ENCODE results near the gene SKOR1. TPM values are rescaled to one million over a fixed set of nuclear protein-coding genes. Genes with fewer than 3 reads are reported as not detected.

SKOR1 gene
- total RNA-seq, 1 donor from 2014 or later = not detected

GRCh38 chr15:67805666-67806516 is 19.4 kb upstream of the SKOR1 start:
- DNase-seq (ENCODE audit: low read depth) = no peak
- H3K4me3 ChIP-seq (ENCODE audit: low read depth, low read length) = no peak overlapping the region
- H3K36me3 ChIP-seq (ENCODE audit: control insufficient read depth, insufficient read depth, low read length) = no peaks in the 10 kb centered on the region
- H3K27me3 ChIP-seq (ENCODE audit: control insufficient read depth, insufficient read depth, low read length) = no peaks in the 10 kb centered on the region
- TF ChIP-seq, protein P1, sequence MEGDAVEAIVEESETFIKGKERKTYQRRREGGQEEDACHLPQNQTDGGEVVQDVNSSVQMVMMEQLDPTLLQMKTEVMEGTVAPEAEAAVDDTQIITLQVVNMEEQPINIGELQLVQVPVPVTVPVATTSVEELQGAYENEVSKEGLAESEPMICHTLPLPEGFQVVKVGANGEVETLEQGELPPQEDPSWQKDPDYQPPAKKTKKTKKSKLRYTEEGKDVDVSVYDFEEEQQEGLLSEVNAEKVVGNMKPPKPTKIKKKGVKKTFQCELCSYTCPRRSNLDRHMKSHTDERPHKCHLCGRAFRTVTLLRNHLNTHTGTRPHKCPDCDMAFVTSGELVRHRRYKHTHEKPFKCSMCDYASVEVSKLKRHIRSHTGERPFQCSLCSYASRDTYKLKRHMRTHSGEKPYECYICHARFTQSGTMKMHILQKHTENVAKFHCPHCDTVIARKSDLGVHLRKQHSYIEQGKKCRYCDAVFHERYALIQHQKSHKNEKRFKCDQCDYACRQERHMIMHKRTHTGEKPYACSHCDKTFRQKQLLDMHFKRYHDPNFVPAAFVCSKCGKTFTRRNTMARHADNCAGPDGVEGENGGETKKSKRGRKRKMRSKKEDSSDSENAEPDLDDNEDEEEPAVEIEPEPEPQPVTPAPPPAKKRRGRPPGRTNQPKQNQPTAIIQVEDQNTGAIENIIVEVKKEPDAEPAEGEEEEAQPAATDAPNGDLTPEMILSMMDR (IDR thresholded peaks at IDR 0.05; ENCODE audit: insufficient read depth, low read length, poor library complexity, severe bottlenecking) = no peak

GRCh38 chr15:67806536-67806935 is 18.8 kb upstream of the SKOR1 start:
- Histone ChIP-seq H3K36me3 (ENCODE audit: control insufficient read depth, insufficient read depth, low read length) (no peaks in the 10 kb centered on the region), H3K4me3 (ENCODE audit: low read depth, low read length) (no peak overlapping the region), H3K27me3 (ENCODE audit: control insufficient read depth, insufficient read depth, low read length) (no peaks in the 10 kb centered on the region)
- DNase-seq (ENCODE audit: low read depth) = no peak
- TF ChIP-seq, protein P1 (IDR thresholded peaks at IDR 0.05; ENCODE audit: insufficient read depth, low read length, poor library complexity, severe bottlenecking) = no peak

GRCh38 chr15:67807141-67807540 is 18.2 kb upstream of the SKOR1 start:
- no peak overlapping the region for H3K4me3 ChIP-seq (ENCODE audit: low read depth, low read length)
- peaks cover 5% of the 10 kb centered on the region for H3K27me3 ChIP-seq (ENCODE audit: control insufficient read depth, insufficient read depth, low read length)
- H3K36me3 ChIP-seq (ENCODE audit: control insufficient read depth, insufficient read depth, low read length) = no peaks in the 10 kb centered on the region
- TF ChIP-seq, protein P1 (IDR thresholded peaks at IDR 0.05; ENCODE audit: insufficient read depth, low read length, poor library complexity, severe bottlenecking) = no peak
- no peak for DNase-seq (ENCODE audit: low read depth)

DNA sequence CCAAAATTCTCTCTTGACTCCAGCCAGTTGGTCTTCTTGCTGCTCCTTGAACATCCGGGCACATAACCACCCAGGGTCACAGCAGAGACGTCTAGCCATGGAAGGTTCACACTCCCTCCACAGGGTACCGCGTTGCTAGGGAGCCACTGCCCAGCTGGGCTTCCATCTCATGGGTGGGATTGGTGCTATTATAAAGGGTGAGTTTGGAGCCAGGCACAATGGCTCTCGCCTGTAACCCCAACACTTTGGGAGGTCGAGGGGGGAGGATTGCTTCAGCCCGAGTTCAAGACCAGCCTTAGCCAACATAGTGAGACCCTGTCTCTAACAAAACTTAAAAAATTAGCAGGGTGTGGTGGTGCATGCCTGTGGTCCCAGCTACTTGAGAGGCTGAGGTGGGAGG is 17.5 kb upstream of the SKOR1 start:
- Histone ChIP-seq H3K27me3 (ENCODE audit: control insufficient read depth, insufficient read depth, low read length) (peaks cover 12% of the 10 kb centered on the region), H3K36me3 (ENCODE audit: control insufficient read depth, insufficient read depth, low read length) (no peaks in the 10 kb centered on the region), H3K4me3 (ENCODE audit: low read depth, low read length) (no peak overlapping the region)
- DNase-seq (ENCODE audit: low read depth) = no peak
- TF ChIP-seq, protein P1 (IDR thresholded peaks at IDR 0.05; ENCODE audit: insufficient read depth, low read length, poor library complexity, severe bottlenecking) = no peak

GRCh38 chr15:67808821-67809220 is 16.5 kb upstream of the SKOR1 start:
- Histone ChIP-seq H3K36me3 (ENCODE audit: control insufficient read depth, insufficient read depth, low read length) (no peaks in the 10 kb centered on the region), H3K4me3 (ENCODE audit: low read depth, low read length) (no peak overlapping the region), H3K27me3 (ENCODE audit: control insufficient read depth, insufficient read depth, low read length) (peaks cover 20% of the 10 kb centered on the region)
- no peak for DNase-seq (ENCODE audit: low read depth)
- TF ChIP-seq, protein P1 (IDR thresholded peaks at IDR 0.05; ENCODE audit: insufficient read depth, low read length, poor library complexity, severe bottlenecking) = no peak

- TF ChIP-seq, protein P1 (IDR thresholded peaks at IDR 0.05; ENCODE audit: insufficient read depth, low read length, poor library complexity, severe bottlenecking) = no peak
- no peak for DNase-seq (ENCODE audit: low read depth)
- Histone ChIP-seq H3K36me3 (ENCODE audit: control insufficient read depth, insufficient read depth, low read length) (no peaks in the 10 kb centered on the region), H3K27me3 (ENCODE audit: control insufficient read depth, insufficient read depth, low read length) (peaks cover 20% of the 10 kb centered on the region), H3K4me3 (ENCODE audit: low read depth, low read length) (no peak overlapping the region)
Observed at GRCh38 chr15:67809441-67809840, 15.9 kb upstream of the SKOR1 start.
